ENCODE data around the gene STMN3. TPM values are rescaled to one million over a fixed set of nuclear protein-coding genes. Genes with fewer than 3 reads are reported as not detected.

Gene STMN3
- total RNA-seq, 1 experiment from 2014 or later: 15.8 TPM

- Histone ChIP-seq H3F3A (ENCODE audit: low read length, unreplicated experiment) (no peaks in the 10 kb centered on the region), H3K4me2 (ENCODE audit: low read length) (no peak overlapping the region), H3K9ac (ENCODE audit: low read length) (no peak overlapping the region), H3K36me3 (ENCODE audit: low read depth, low read length) (peaks cover 18% of the 10 kb centered on the region; the same call in 1 of the 2 replicates), H3K4me3 (ENCODE audit: low read length) (no peak overlapping the region), H3K4me1 (ENCODE audit: insufficient read depth, low read length) (no peaks in the 10 kb centered on the region; the same call in 1 of the 2 replicates), H3K79me2 (ENCODE audit: low read length) (no peaks in the 10 kb centered on the region), H2AFZ (ENCODE audit: low read length) (no peak overlapping the region), H3K9me3 (ENCODE audit: low read length) (no peaks in the 10 kb centered on the region), H3K9me2 (replicated peaks; ENCODE audit: low read length) (no peaks in the 10 kb centered on the region), H3K27ac (ENCODE audit: low read length) (no peak overlapping the region), H4K20me1 (ENCODE audit: low read length) (no peaks in the 10 kb centered on the region), H3K27me3 (ENCODE audit: low read length) (no peaks in the 10 kb centered on the region)
- DNase-seq (no peak), ATAC-seq (no peak)
- intact Hi-C loops (cut with micrococcal nuclease): no loop called here
- ChIA-PET POLR2A (ENCODE audit: unreplicated experiment) (no interaction called here), CTCF (no interaction called here)
- TF ChIP-seq CTCF (conservative IDR thresholded peaks at IDR 0.05; ENCODE audit: low read depth, low read length): no peak
- no peak for TF ChIP-seq EZH2phosphoT487 (IDR thresholded peaks at IDR 0.05; ENCODE audit: borderline replicate concordance, low read length)
- no peak for TF ChIP-seq EZH2 (IDR thresholded peaks at IDR 0.05; ENCODE audit: low read length, unreplicated experiment)
- no TSS peak for BruUV-seq (replicated peaks)
Measured at GRCh38 chr20:63597651-63598478, 55.4 kb downstream of the STMN3 start.

GRCh38 chr20:63596423-63596822 is 56.8 kb downstream of the STMN3 start:
- H3K9me2 ChIP-seq (replicated peaks; ENCODE audit: low read length): no peaks in the 10 kb centered on the region
- no peaks in the 10 kb centered on the region for H3K9me3 ChIP-seq (ENCODE audit: low read length)
- no TSS peak for BruUV-seq (replicated peaks)
- H3K4me1 ChIP-seq (ENCODE audit: insufficient read depth, low read length): no peaks in the 10 kb centered on the region; the same call in 1 of the 2 replicates
- intact Hi-C loops (cut with micrococcal nuclease): no loop called here
- H3F3A ChIP-seq (ENCODE audit: low read length, unreplicated experiment): no peaks in the 10 kb centered on the region
- no peak overlapping the region for H3K27ac ChIP-seq (ENCODE audit: low read length)
- DNase-seq (no peak), ATAC-seq (no peak)
- no peak for TF ChIP-seq EZH2 (IDR thresholded peaks at IDR 0.05; ENCODE audit: low read length, unreplicated experiment)
- TF ChIP-seq CTCF (conservative IDR thresholded peaks at IDR 0.05; ENCODE audit: low read depth, low read length): no peak
- TF ChIP-seq EZH2phosphoT487 (IDR thresholded peaks at IDR 0.05; ENCODE audit: borderline replicate concordance, low read length): no peak
- no peak overlapping the region for H2AFZ ChIP-seq (ENCODE audit: low read length)
- H3K4me2 ChIP-seq (ENCODE audit: low read length): no peak overlapping the region
- no peak overlapping the region for H3K4me3 ChIP-seq (ENCODE audit: low read length)
- no peaks in the 10 kb centered on the region for H3K79me2 ChIP-seq (ENCODE audit: low read length)
- no peaks in the 10 kb centered on the region for H4K20me1 ChIP-seq (ENCODE audit: low read length)
- H3K9ac ChIP-seq (ENCODE audit: low read length): no peak overlapping the region
- H3K36me3 ChIP-seq (ENCODE audit: low read depth, low read length): peaks cover 10% of the 10 kb centered on the region; the same call in 1 of the 2 replicates
- ChIA-PET POLR2A (ENCODE audit: unreplicated experiment) (no interaction called here), CTCF (no interaction called here)
- H3K27me3 ChIP-seq (ENCODE audit: low read length): no peaks in the 10 kb centered on the region

Measured in PC-3 (cell line).